C4-2B (cell line): ENCODE results near the gene PSD.

Experiments used
- H3K27ac ChIP-seq: fragments of 450-650 bp; 2 replicates; pipeline ENCODE4 v1.5.1; 2017
- ZFX ChIP-seq: fragments of 450-650 bp; IDR thresholded peaks from 2 replicates; pipeline ENCODE4 v1.6.1; 2017
- TF ChIP-seq, protein P1 (sequence below): fragments of 450-650 bp; conservative IDR thresholded peaks from 2 replicates; pipeline ENCODE4 v1.5.1; 2017; ENCODE audit warnings: mild to moderate bottlenecking

Gene PSD

GRCh38 chr10:102418622-102419268 is at the start of gene PSD:
PSD (minus strand) TSS chr10:102418785; CDS start chr10:102417038, 1,747 bp downstream.
- TF ChIP-seq ZFX: no peak
- TF ChIP-seq, protein P1, sequence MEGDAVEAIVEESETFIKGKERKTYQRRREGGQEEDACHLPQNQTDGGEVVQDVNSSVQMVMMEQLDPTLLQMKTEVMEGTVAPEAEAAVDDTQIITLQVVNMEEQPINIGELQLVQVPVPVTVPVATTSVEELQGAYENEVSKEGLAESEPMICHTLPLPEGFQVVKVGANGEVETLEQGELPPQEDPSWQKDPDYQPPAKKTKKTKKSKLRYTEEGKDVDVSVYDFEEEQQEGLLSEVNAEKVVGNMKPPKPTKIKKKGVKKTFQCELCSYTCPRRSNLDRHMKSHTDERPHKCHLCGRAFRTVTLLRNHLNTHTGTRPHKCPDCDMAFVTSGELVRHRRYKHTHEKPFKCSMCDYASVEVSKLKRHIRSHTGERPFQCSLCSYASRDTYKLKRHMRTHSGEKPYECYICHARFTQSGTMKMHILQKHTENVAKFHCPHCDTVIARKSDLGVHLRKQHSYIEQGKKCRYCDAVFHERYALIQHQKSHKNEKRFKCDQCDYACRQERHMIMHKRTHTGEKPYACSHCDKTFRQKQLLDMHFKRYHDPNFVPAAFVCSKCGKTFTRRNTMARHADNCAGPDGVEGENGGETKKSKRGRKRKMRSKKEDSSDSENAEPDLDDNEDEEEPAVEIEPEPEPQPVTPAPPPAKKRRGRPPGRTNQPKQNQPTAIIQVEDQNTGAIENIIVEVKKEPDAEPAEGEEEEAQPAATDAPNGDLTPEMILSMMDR: no peak
- H3K27ac ChIP-seq: no peak within 1 kb of the TSS

GRCh38 chr10:102467971-102468438 is 49.4 kb upstream of the PSD start:
- TF ChIP-seq ZFX: no peak
- TF ChIP-seq, protein P1: no peak
- H3K27ac ChIP-seq: no peak overlapping the region

- TF ChIP-seq, protein P1: no peak
- no peak for TF ChIP-seq ZFX
- H3K27ac ChIP-seq: no peak overlapping the region
Observed at GRCh38 chr10:102467318-102467717, 48.7 kb upstream of the PSD start.

DNA sequence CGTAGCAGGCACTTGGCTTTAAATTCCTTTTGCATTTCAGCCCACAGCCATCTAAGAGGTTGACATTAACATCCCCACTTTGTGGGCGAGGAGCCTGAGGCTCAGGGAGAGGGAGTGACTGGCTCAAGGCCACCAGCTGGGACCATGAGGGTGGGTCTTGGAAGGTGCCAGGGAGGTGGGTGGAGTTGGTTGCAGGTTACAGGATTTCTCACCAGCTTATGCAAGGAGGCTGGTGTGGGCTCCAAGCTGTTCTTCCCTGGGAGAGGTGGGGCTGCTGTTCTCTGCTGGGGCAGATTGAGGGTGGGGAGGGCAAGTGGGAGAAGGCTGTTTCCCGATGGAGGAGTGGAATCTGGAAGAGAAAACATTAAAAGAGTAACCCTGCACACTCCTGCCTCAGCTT is 46.9 kb upstream of the PSD start:
- no peak for TF ChIP-seq ZFX
- TF ChIP-seq, protein P1: no peak
- H3K27ac ChIP-seq: no peak overlapping the region

DNA sequence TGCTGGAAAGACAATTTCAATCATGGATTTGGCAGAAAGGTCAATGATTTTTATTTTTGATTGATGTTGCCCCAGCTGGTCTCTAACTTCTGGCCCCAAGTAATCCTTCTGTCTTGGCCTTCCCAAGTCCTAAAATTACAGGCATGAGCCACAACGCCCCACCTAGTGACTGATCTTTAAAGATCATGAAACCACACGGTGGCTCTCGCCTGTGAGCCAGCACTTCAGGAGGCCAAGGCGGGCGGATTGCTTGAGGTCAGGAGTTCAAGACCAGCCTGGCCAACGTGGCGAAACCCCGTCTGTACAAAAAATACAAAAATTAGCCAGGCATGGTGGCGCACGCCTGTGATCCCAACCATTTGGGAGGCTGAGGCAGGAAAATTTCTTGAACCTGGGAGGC is 45.4 kb upstream of the PSD start:
- TF ChIP-seq, protein P1: no peak
- no peak for TF ChIP-seq ZFX
- no peak overlapping the region for H3K27ac ChIP-seq

DNA sequence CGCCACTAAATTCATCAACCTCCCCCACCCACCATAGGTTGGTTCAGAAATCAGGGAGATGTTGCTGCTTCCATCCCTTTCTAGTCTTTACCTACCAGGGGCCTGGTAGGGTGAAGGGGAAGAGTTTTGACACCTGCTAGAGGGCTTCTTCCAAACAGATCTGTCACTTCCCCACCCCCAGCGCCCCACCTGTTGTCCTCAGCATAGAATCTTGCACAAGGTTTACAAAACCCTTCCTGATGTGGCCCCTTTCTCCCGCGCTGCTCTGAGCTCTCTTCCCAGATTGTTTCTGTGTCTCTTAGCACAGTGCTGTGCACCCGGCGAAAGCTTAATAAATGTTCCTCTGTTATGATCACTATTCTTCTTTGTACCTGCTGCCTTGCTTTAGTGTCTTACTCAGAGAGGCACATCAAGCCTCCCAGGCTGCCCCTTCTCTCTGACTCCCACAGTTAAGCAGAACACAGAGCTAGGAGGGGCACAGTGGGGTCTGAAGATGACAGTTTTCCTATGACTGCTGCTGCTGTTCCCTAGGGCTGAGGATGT is 44.0 kb upstream of the PSD start:
- TF ChIP-seq ZFX: no peak
- TF ChIP-seq, protein P1: no peak
- no peak overlapping the region for H3K27ac ChIP-seq

DNA sequence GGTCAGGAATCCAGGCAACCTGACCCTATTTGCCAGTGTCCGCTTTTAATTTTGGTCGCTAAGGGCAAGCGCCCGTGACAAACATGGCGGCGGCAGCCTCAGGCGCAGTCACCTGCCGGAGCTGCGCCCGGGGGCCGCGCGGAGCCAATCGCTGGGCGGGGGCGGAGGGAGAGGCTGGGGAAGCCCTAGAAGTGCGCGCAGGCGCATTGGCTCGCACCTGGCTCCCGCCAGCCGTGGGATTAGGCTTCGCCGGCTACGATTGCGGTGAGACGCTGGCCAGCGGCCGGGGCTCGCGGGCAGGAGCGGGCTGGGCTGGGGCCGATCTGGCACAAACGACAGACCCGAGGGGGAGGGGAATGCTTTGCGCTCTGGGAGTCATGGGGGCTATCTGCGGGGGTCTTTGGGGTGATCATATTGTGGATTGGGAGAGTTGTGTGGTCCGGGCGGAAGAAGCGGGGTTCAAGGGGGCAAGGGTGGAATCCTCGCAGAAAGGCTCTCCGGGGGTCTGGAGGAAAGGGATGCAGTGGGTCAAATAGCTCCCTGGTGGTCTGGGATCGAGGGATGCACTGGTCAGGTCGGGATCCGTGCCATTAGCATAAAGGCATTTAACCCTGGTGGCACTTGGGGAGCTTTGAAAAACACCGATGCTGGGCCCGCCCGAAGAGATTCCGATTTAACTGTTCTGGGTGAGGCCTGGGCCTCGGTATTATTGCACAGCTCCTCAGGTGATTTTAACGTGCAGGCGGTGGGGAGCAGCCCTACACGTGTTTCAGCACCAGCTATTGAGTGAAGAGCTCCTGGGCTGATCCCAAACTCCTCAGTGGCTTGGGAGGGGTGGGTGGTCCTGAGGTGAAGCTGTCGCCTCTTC is 42.8 kb upstream of the PSD start:
- TF ChIP-seq ZFX: no peak
- TF ChIP-seq, protein P1: no peak
- H3K27ac ChIP-seq: peak overlapping the region; percentile 40
